ENCODE results near the gene GLI3. TPM values are rescaled to one million over a fixed set of nuclear protein-coding genes. Genes with fewer than 3 reads are reported as not detected.

Gene GLI3
- total RNA-seq, 4 donors from 2014 or later = 16.5 to 105 (median 22.6) TPM

- Histone ChIP-seq H3K27me3 (no peaks in the 10 kb centered on the region), H3K4me1 (peaks cover 0 to 7% of the 10 kb centered on the region in 2 donors), H3K27ac (no peak overlapping the region), H3K4me3 (no peak overlapping the region), H3K36me3 (no peaks in the 10 kb centered on the region), H3K9me3 (no peaks in the 10 kb centered on the region)
- DNase-seq = no peak
- intact Hi-C loops (cut with DNase I; ENCODE audit: low total_unique reads) = no loop called here
- TF ChIP-seq POLR2A (IDR thresholded peaks at IDR 0.05) (no peak), CTCF (IDR thresholded peaks at IDR 0.05) (no peak)
Observed at GRCh38 chr7:41972776-41973175, 264.2 kb downstream of the GLI3 start.

GRCh38 chr7:41972270-41972669 is 264.7 kb downstream of the GLI3 start:
- Histone ChIP-seq H3K36me3 (no peaks in the 10 kb centered on the region), H3K9me3 (no peaks in the 10 kb centered on the region), H3K27me3 (no peaks in the 10 kb centered on the region), H3K27ac (no peak overlapping the region), H3K4me1 (peaks cover 0 to 5% of the 10 kb centered on the region in 2 donors), H3K4me3 (no peak overlapping the region)
- intact Hi-C loops (cut with DNase I; ENCODE audit: low total_unique reads) = no loop called here
- no peak for DNase-seq
- TF ChIP-seq CTCF (IDR thresholded peaks at IDR 0.05) (no peak), POLR2A (IDR thresholded peaks at IDR 0.05) (no peak)

- no peak overlapping the region for H3K27ac ChIP-seq
- no peak overlapping the region for H3K4me3 ChIP-seq
- DNase-seq = no peak
- no peaks in the 10 kb centered on the region for H3K27me3 ChIP-seq
- intact Hi-C loops (cut with DNase I; ENCODE audit: low total_unique reads) = no loop called here
- TF ChIP-seq POLR2A (IDR thresholded peaks at IDR 0.05) (no peak), CTCF (IDR thresholded peaks at IDR 0.05) (no peak)
- no peaks in the 10 kb centered on the region for H3K36me3 ChIP-seq
- no peaks in the 10 kb centered on the region for H3K4me1 ChIP-seq
- H3K9me3 ChIP-seq = no peaks in the 10 kb centered on the region
Observed at GRCh38 chr7:41971640-41972187, 265.3 kb downstream of the GLI3 start.

- intact Hi-C loops (cut with DNase I; ENCODE audit: low total_unique reads) = no loop called here
- Histone ChIP-seq H3K36me3 (no peaks in the 10 kb centered on the region), H3K9me3 (no peaks in the 10 kb centered on the region)
Observed at GRCh38 chr7:41970941-41971340, 266.1 kb downstream of the GLI3 start.

More at GRCh38 chr7:41970941-41971340, 266.1 kb downstream of the GLI3 start:
- H3K27me3 ChIP-seq = no peaks in the 10 kb centered on the region
- no peak overlapping the region for H3K27ac ChIP-seq
- TF ChIP-seq CTCF (IDR thresholded peaks at IDR 0.05) = no peak
- no peak for TF ChIP-seq POLR2A (IDR thresholded peaks at IDR 0.05)
- DNase-seq = no peak
- no peaks in the 10 kb centered on the region for H3K4me1 ChIP-seq
- no peak overlapping the region for H3K4me3 ChIP-seq
